SJSA1 (cell line): Measurements from ENCODE around the gene ATP6V1F. TPM values are rescaled to one million over a fixed set of nuclear protein-coding genes. Genes with fewer than 3 reads are reported as not detected.

ENCODE experiments used
- DNase-seq, 2 experiments: peaks; one replicate each; pipeline ENCODE4 v3.0.0-alpha.2; 2015 to 2020; ENCODE audit warnings: low spot score in 2 of 2, low read depth in 1 of 2
- H3K27ac ChIP-seq: fragments of 250-450 bp; sonication (Bioruptor Pico); 2 replicates; pipeline ENCODE4 v1.5.1; 2020; ENCODE audit warnings: mild to moderate bottlenecking, moderate library complexity
- H3K27me3 ChIP-seq: fragments of 250-450 bp; sonication (Bioruptor Pico); replicated peaks from 2 replicates; pipeline ENCODE4 v1.5.1; 2020; ENCODE audit warnings: mild to moderate bottlenecking, moderate library complexity
- H3K36me3 ChIP-seq: fragments of 250-450 bp; sonication (Bioruptor Pico); 2 replicates; pipeline ENCODE4 v1.5.1; 2020; ENCODE audit warnings: mild to moderate bottlenecking
- H3K4me1 ChIP-seq: fragments of 250-450 bp; sonication (Bioruptor Pico); replicated peaks from 2 replicates; pipeline ENCODE4 v1.6.1; 2021; ENCODE audit warnings: mild to moderate bottlenecking
- H3K4me3 ChIP-seq: fragments of 250-450 bp; sonication (Bioruptor Pico); 2 replicates; pipeline ENCODE4 v1.5.1; 2020; ENCODE audit warnings: mild to moderate bottlenecking
- H3K9me3 ChIP-seq: fragments of 250-450 bp; sonication (Bioruptor Pico); replicated peaks from 2 replicates; pipeline ENCODE4 v1.5.1; 2020; ENCODE audit warnings: mild to moderate bottlenecking
- total RNA-seq: library from RNA; depleted of rRNA; stranded (reverse); fragments of >200 nt; shearing (Covaris generic); gene quantifications from 2 replicates; pipeline ENCODE4 v1.2.3, GENCODE V29; 2014

The ATP6V1F gene
- total RNA-seq, 1 experiment from 2014 or later: 96.2 TPM

DNA sequence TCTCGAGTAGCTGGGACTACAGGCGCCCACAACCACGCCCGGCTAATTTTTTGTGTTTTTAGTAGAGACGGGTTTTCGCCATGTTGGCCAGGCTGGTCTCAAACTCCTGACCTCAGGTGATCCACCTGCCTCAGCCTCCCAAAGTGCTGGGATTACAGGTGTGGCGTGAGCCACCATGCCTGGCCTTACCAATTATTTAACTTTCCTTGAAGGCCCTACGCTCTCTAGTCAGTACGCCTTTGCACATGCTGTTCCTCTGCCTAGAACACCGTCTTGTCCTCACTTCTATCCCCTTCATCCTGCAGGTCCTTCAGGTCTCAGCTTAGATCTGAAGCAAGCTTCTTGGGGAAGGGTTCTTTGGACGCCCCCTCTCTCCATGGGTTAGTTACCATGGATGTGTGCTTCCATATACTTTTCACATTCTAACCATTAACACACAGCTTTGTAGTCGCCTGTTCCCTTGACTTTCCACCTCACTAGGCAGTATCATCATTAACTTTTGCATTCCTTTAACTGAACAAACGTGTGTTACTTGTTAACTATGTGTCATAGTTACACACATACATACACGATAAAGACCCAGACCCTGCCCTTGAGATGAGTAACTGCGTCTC, 592 bp upstream of the ATP6V1F start:
- no peak for DNase-seq
- Histone ChIP-seq H3K4me1 (peaks cover 14% of the 10 kb centered on the region), H3K4me3 (peak overlapping the region; percentile 60), H3K36me3 (peaks cover 24% of the 10 kb centered on the region), H3K9me3 (no peaks in the 10 kb centered on the region), H3K27ac (no peak overlapping the region), H3K27me3 (no peaks in the 10 kb centered on the region)

DNA sequence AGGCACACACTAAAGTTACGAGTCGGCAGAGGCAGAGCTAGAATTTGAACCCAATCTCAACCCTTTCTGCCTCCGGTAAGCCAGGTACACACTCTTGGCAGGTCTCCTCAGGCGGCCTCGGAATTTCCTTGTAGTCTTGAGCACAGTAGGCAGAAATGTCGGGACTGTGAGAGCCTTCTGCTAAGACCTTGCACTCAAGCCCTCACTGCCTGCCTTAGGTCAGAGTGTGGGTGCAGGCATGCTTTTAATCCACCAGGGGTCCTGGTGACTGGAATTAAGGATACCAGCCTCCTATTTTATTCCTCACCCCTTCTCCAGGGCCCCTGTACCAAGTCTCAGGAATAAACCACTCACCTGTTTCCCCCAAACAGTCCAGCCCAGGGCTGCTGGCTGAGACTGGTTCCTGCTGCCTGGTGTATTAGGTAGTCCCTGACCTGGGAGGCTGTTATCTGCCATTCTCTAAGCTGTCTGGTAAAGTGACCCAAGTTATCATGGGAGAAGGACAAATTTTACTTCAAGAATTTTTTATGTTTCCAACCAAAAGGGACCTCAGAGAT, 855 bp downstream of the ATP6V1F start:
- H3K27ac ChIP-seq: no peak overlapping the region
- peak; percentile 59 to 75 for DNase-seq

DNA sequence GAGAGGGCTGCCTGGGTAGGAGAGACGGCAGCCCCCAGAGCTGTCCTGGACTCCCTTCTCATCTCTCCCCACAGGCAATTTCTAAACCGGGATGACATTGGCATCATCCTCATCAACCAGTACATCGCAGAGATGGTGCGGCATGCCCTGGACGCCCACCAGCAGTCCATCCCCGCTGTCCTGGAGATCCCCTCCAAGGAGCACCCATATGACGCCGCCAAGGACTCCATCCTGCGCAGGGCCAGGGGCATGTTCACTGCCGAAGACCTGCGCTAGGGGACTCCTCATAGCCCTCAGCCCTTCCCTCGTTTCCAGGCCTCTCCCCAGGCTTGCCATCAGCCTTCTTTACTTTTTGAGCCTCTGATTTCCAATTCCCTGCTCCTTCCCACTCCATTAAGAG, 2.6 kb downstream of the ATP6V1F start:
- Histone ChIP-seq H3K4me3 (no peak overlapping the region), H3K36me3 (peaks cover 16% of the 10 kb centered on the region), H3K27me3 (peaks cover 15% of the 10 kb centered on the region), H3K4me1 (peaks cover 21% of the 10 kb centered on the region), H3K9me3 (no peaks in the 10 kb centered on the region), H3K27ac (no peak overlapping the region)
- no peak for DNase-seq

More for the DNA sequence above, 855 bp downstream of the ATP6V1F start:
- Histone ChIP-seq H3K27me3 (no peaks in the 10 kb centered on the region), H3K9me3 (no peaks in the 10 kb centered on the region), H3K4me1 (peaks cover 14% of the 10 kb centered on the region), H3K36me3 (peaks cover 23% of the 10 kb centered on the region), H3K4me3 (peak overlapping the region; percentile 60)

DNA sequence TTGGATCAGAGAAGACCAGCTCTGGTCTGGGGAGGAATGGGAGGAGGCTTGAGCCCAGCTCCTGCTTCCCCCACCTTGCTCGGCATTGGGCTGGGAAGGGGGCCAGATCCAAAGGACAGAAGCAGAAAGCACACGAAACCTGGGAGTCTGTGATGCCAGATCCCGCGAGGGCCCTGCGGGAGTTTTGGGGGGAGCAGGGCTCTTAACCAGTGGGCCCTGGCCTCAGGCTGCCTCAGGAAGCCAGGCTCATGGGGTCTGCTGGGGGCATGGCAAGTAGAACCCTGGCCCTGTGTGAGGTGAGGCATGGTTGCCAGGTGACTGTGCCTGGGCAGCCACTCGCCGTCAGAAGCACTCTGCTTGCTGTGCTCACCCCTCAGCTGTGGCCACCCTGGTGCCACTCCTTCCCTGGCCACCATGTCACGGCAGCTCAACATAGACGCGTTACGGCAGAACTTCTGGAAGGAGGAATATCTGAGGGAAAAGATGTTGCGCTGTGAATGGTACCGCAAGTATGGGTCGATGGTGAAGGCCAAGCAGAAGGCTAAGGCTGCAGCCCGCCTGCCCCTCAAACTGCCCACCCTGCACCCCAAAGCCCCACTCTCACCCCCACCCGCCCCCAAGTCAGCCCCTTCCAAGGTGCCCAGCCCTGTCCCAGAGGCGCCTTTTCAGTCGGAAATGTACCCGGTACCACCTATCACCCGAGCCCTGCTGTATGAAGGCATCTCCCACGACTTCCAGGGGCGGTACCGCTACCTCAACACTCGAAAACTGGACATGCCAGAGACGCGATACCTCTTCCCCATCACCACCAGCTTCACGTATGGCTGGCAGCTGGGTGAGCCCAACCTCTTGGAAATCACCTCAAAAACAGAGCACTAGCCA, 3.6 kb downstream of the ATP6V1F start:
- Histone ChIP-seq H3K27me3 (peaks cover 15% of the 10 kb centered on the region), H3K36me3 (peaks cover 16% of the 10 kb centered on the region), H3K9me3 (no peaks in the 10 kb centered on the region), H3K27ac (no peak overlapping the region), H3K4me3 (no peak overlapping the region), H3K4me1 (peaks cover 21% of the 10 kb centered on the region)
- DNase-seq: no peak

DNA sequence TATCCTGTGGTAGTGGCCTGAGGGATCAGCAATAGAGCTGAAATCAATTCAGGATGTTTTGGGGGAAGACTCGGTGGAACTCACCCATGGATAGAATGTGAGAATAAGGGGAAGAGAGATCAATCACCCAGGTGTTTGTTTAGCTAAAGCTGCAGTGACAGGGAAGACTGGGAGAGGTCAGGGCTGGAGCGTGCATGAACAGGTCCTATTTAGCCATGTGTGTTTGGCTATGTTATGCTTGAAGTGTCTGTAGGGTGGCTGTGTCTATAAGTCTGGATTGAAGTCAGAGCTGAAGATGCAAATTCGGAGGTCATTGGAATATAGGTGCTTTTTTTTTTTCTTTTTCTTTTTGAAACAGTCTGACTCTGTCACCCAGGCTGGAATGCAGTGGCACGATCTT, 4.6 kb downstream of the ATP6V1F start:
- H3K4me1 ChIP-seq: peaks cover 18% of the 10 kb centered on the region
- no peak overlapping the region for H3K4me3 ChIP-seq
- no peaks in the 10 kb centered on the region for H3K9me3 ChIP-seq
- H3K36me3 ChIP-seq: peaks cover 16% of the 10 kb centered on the region
- no peak for DNase-seq
- H3K27ac ChIP-seq: no peak overlapping the region
- H3K27me3 ChIP-seq: peaks cover 15% of the 10 kb centered on the region

DNA sequence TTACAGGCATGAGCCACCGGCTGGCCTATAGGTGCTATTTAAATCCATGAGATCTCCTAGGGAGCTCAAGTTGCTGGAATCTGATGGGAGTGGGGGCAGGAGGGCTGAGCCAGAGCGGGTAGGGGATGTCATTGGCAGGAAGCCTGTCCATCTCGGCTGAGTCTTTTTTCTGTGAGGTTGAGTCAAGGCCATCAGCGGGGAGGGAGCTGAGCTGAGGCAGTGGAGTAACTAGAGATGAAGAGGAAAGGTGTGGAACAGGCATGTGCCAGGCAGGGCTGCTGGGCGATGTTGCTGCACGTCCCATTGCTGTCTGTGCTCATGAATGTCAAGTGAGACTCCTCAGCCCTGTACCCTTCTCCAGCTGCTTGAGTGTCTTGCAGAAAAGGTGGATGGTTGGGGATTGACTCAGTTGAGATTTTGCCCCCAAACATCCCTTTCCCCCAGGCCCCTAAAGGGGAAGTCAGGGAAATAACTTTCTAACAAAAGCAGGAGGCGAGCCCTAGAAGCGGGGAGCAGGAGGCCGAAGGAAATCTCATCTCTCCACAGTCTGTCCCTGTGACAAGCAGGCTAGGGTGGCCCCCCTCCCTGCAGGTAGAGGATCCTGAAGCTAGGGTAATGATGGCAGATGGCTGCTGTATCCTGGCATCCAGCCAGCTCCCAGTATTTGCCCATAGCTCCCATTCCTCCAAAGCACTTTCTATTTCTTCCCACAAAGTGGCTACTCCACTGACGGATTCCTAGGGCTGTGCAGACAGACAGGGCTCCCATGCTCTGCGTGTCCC, 5.4 kb downstream of the ATP6V1F start:
- DNase-seq: no peak
- peaks cover 15% of the 10 kb centered on the region for H3K27me3 ChIP-seq
- no peak overlapping the region for H3K4me3 ChIP-seq
- H3K9me3 ChIP-seq: no peaks in the 10 kb centered on the region
- H3K4me1 ChIP-seq: peaks cover 16% of the 10 kb centered on the region
- peaks cover 16% of the 10 kb centered on the region for H3K36me3 ChIP-seq
- H3K27ac ChIP-seq: no peak overlapping the region

DNA sequence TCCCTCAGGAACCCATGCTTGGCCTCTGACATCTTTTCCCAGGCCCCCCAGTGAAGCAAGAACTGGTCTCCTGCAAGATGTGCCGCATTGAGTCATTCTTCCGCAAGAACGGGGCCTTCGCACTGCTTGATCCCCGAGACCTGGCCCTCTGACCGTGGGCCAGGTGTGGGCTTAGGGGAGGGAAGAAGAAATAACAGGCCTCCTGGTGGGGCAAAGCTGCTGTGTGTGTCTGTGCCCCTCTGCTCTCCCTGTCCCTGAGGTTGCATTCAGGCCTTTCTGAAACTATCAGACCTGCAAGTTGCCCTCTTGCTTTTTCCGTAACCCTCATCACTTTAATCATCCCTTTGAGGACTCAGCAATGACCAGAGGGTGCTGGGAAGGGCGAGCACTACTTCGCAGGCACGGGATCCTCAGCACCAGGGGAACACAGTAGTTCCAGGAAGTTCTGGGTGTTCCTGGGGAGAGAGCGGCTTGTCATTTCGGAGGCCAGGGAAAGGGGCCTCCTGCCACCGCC, 6.0 kb downstream of the ATP6V1F start:
- peaks cover 11% of the 10 kb centered on the region for H3K4me1 ChIP-seq
- no peak overlapping the region for H3K27ac ChIP-seq
- H3K9me3 ChIP-seq: no peaks in the 10 kb centered on the region
- no peak for DNase-seq
- H3K4me3 ChIP-seq: no peak overlapping the region
- peaks cover 15% of the 10 kb centered on the region for H3K27me3 ChIP-seq
- H3K36me3 ChIP-seq: peaks cover 16% of the 10 kb centered on the region

DNA sequence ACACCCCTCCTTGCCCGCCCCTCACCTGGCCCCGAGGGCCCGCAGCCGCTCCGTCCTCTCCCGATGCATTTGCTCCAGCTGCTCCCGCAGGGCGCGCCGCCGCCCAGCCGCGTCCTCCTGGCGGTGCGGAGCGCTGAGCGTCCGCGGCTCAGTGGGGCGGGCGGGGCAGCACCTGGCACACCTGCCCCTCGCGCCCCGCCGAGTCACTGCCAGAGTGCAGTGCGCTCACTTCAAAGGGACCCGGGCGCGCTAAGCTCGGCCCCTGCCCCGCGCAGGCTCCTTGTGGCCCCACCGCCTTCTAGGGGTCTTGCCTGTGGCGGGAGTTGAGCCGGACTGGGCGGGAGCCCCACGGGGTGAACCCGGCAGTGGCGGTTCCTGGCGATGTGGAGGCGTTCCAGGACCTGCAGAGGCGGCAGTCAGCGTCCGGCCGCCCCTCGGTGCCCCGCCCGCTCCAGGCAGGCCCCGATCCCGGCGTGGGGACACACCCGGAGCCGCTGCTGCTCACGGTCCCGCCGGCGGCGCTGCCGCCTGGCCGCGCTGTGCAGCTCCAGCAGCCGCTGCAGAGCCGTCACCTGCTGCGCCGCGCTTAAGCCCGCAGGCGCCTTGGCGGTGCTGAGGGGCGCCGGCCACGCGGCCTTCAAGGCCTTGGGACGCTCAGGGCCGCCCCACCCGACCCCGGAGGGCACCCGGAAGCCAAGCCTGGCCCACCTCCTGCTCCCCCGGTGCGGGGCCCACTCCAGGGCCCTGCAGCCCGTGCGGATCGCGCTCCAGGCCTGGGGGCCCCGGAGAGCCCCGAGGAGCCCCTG, 6.7 kb downstream of the ATP6V1F start:
- Histone ChIP-seq H3K9me3 (no peaks in the 10 kb centered on the region), H3K4me3 (no peak overlapping the region), H3K4me1 (peaks cover 8% of the 10 kb centered on the region), H3K36me3 (peaks cover 16% of the 10 kb centered on the region), H3K27ac (no peak overlapping the region), H3K27me3 (peaks cover 15% of the 10 kb centered on the region)
- DNase-seq: no peak

DNA sequence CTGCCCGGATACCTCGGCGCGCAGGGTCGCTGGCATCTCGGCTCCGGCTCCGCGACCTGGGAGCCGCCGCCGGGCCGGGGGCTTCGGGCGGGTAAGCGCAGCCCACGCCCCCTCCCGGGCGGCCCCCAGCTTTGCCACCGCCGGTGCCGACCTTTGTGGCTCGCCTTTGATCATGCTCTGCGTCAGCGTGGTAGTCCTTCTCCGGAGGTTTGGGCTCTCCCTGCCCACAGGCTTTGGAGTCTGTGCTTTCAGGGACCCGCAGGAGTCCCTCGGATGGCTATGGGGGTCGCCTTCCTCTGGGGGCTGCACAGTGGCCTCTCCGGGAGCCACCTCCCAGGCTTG, 7.3 kb downstream of the ATP6V1F start:
- Histone ChIP-seq H3K27ac (no peak overlapping the region), H3K36me3 (peaks cover 13% of the 10 kb centered on the region), H3K4me3 (no peak overlapping the region), H3K27me3 (peaks cover 15% of the 10 kb centered on the region), H3K9me3 (no peaks in the 10 kb centered on the region), H3K4me1 (peaks cover 8% of the 10 kb centered on the region)
- DNase-seq: no peak

DNA sequence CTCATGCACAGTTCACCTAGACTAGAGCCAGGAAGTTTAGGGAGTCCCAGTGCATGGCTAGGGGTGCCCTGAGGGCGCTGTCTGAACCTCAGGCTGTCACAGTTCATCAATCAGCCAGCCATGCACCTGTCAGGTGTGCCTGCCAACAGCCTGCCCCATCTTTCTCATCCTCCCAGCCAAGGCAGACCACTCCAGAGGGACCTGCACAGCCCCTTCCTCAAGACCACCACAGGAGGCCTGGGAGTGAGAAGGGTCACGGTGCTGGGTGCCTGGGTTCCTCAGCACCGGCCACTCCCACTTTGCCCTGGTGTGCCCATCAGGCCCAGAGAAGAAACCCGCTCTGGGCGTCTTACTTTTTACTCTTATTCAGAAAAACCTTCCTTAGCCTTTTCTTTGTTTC, 8.4 kb downstream of the ATP6V1F start:
- H3K4me3 ChIP-seq: no peak overlapping the region
- no peak overlapping the region for H3K27ac ChIP-seq
- peaks cover 2% of the 10 kb centered on the region; the same call in 1 of the 2 replicates for H3K36me3 ChIP-seq
- peaks cover 8% of the 10 kb centered on the region for H3K4me1 ChIP-seq
- no peak for DNase-seq
- H3K27me3 ChIP-seq: peaks cover 15% of the 10 kb centered on the region
- H3K9me3 ChIP-seq: no peaks in the 10 kb centered on the region

DNA sequence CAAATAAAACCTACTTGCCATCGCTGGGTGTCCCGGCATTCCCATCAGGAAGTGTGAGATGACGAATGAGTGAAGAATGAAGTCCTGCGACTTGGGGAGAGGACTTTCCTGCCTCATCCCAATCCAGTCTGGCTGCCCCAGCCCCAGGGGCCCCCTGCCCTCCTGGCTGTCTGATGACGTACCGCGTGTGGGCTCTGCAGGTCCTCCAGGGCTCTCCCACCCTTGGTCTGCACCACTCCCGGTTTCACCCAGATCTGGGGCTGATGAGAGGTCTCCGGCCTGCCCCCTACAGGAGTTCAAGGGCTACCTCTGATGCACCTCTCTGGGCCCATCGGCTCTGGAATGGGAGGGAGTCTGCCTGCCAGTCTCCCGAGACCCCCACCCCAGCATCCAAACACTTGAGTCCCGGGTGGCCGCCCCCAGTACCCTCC, 9.8 kb downstream of the ATP6V1F start:
- H3K9me3 ChIP-seq: no peaks in the 10 kb centered on the region
- peaks cover 15% of the 10 kb centered on the region for H3K27me3 ChIP-seq
- no peak overlapping the region for H3K27ac ChIP-seq
- no peak for DNase-seq
- H3K4me3 ChIP-seq: no peak overlapping the region
- H3K4me1 ChIP-seq: peaks cover 8% of the 10 kb centered on the region
- H3K36me3 ChIP-seq: no peaks in the 10 kb centered on the region

DNA sequence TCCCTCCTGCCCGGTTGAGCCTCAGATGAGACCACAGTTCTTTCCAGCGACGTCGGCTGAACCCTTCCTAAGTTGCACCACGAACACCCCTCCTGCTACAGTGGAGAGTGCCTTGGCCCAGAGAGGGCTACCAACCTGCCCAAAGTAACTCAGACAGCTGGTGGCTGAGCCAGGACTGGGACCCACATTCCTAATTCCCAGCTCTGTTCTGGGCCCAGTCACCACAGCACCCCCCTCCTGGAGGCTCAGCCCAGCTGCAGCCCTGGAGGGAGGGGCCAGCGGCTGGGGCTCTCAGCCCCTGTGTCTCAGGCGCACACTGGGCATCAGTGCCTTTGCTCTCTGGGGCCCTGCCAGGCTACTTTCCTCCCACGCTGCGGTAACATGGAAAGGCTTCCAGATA, 10.6 kb downstream of the ATP6V1F start:
- Histone ChIP-seq H3K9me3 (no peaks in the 10 kb centered on the region), H3K36me3 (no peaks in the 10 kb centered on the region), H3K4me1 (peaks cover 8% of the 10 kb centered on the region), H3K27ac (no peak overlapping the region), H3K27me3 (peaks cover 15% of the 10 kb centered on the region), H3K4me3 (no peak overlapping the region)
- DNase-seq: no peak
